ENCODE measurements around the gene LEFTY1. TPM values are rescaled to one million over a fixed set of nuclear protein-coding genes. Genes with fewer than 3 reads are reported as not detected.

The LEFTY1 gene
- total RNA-seq, 1 experiment from 2014 or later: not detected

- DNase-seq (ENCODE audit: low read depth): no peak
Measured at GRCh38 chr1:225873281-225873850, 15.6 kb downstream of the LEFTY1 start.

- DNase-seq (ENCODE audit: low read depth): no peak
Measured at GRCh38 chr1:225872075-225872430, 16.9 kb downstream of the LEFTY1 start.

GRCh38 chr1:225871359-225872074 lies 17.4 kb downstream of the LEFTY1 start:
- no peak for DNase-seq (ENCODE audit: low read depth)

- DNase-seq (ENCODE audit: low read depth): no peak
Measured at GRCh38 chr1:225870911-225871310, 18.0 kb downstream of the LEFTY1 start.

GRCh38 chr1:225868631-225869330 lies 20.2 kb downstream of the LEFTY1 start:
- DNase-seq (ENCODE audit: low read depth): no peak

GRCh38 chr1:225866981-225867380 lies 22.0 kb downstream of the LEFTY1 start:
- DNase-seq (ENCODE audit: low read depth): no peak

- peak; percentile 87 for DNase-seq (ENCODE audit: low read depth)
Measured at GRCh38 chr1:225866061-225866837, 22.7 kb downstream of the LEFTY1 start.

- DNase-seq (ENCODE audit: low read depth): no peak
Measured at GRCh38 chr1:225865514-225865913, 23.4 kb downstream of the LEFTY1 start.

- no peak for DNase-seq (ENCODE audit: low read depth)
Measured at GRCh38 chr1:225863167-225863566, 25.8 kb downstream of the LEFTY1 start.

- DNase-seq (ENCODE audit: low read depth): no peak
Measured at GRCh38 chr1:225862581-225862950, 26.4 kb downstream of the LEFTY1 start.

- DNase-seq (ENCODE audit: low read depth): no peak
Measured at GRCh38 chr1:225861834-225862580, 26.9 kb downstream of the LEFTY1 start.

GRCh38 chr1:225860876-225861441 lies 28.0 kb downstream of the LEFTY1 start:
- DNase-seq (ENCODE audit: low read depth): no peak

- DNase-seq (ENCODE audit: low read depth): no peak
Measured at GRCh38 chr1:225860107-225860506, 28.8 kb downstream of the LEFTY1 start.

GRCh38 chr1:225859151-225859550 lies 29.8 kb downstream of the LEFTY1 start:
- DNase-seq (ENCODE audit: low read depth): no peak

GRCh38 chr1:225857256-225857655 lies 31.7 kb downstream of the LEFTY1 start:
- no peak for DNase-seq (ENCODE audit: low read depth)

GRCh38 chr1:225855503-225856300 lies 33.2 kb downstream of the LEFTY1 start:
- DNase-seq (ENCODE audit: low read depth): no peak

- no peak for DNase-seq (ENCODE audit: low read depth)
Measured at GRCh38 chr1:225853441-225853840, 35.5 kb downstream of the LEFTY1 start.

GRCh38 chr1:225852413-225853124 lies 36.4 kb downstream of the LEFTY1 start:
- no peak for DNase-seq (ENCODE audit: low read depth)

- no peak for DNase-seq (ENCODE audit: low read depth)
Measured at GRCh38 chr1:225851805-225852204, 37.1 kb downstream of the LEFTY1 start.

GRCh38 chr1:225850370-225850769 lies 38.6 kb downstream of the LEFTY1 start:
- DNase-seq (ENCODE audit: low read depth): no peak

All from RPMI7951 (cell line).